ENCODE results near the gene RPS24. TPM values are rescaled to one million over a fixed set of nuclear protein-coding genes. Genes with fewer than 3 reads are reported as not detected.

The RPS24 gene
- total RNA-seq, 5 donors from 2014 or later (not counting 1 experiment from before 2014, with no cell fraction given), result 1,070 to 1,783 (median 1,384) TPM

DNA sequence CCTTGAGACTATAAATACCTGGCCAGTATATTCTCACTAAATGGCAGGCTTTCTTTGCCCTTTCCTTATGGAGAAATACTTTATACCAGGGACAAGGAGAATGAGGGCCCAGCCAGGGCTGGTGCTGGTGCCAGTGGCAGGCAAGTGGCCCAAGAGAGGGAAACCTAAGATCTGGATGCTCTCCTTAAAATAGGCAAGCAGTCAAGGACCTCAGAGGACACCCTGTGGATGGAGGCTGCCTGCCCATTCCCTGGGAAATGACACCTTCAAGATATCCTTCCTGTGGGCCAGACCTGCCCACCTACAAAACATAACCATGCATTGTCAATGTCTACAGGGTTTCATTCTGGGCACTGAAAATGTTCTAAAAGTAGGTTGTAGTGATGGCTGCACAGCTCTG, 33.5 kb upstream of the RPS24 start:
- ATAC-seq (replicated peaks in 1 of 4), result no peak
- no peak for DNase-seq
- Histone ChIP-seq H3K4me1 (ENCODE audit: control insufficient read depth in 1 of 2, extremely low read depth in 1 of 2, insufficient read depth in 2 of 2, low read length in 2 of 2) (no peaks in the 10 kb centered on the region), H3K27me3 (replicated peaks in 1 of 2; ENCODE audit: control insufficient read depth in 2 of 2, extremely low read depth in 1 of 2, insufficient read depth in 2 of 2, low read length in 1 of 2) (no peaks in the 10 kb centered on the region), H3K36me3 (ENCODE audit: control insufficient read depth in 2 of 2, extremely low read depth in 1 of 2, insufficient read depth in 1 of 2, low read length in 1 of 2) (peaks cover 29 to 62% of the 10 kb centered on the region in 2 donors), H3K9me3 (no peaks in the 10 kb centered on the region), H3K27ac (ENCODE audit: low read length) (no peak overlapping the region), H3K4me3 (ENCODE audit: control insufficient read depth in 1 of 2, extremely low read depth in 1 of 2, low read length in 1 of 2) (no peak overlapping the region)
- Mint-ChIP-seq H3K4me3 (no peak overlapping the region), H3K9me3 (no peaks in the 10 kb centered on the region), H3K27me3 (no peaks in the 10 kb centered on the region), H3K27ac (no peak overlapping the region), H3K4me1 (peaks cover 0 to 10% (median 4%) of the 10 kb centered on the region in 3 donors), H3K36me3 (peaks cover 80% of the 10 kb centered on the region)
- POLR2A ChIA-PET, result no interaction called here
- CTCF ChIA-PET, result no interaction called here

DNA sequence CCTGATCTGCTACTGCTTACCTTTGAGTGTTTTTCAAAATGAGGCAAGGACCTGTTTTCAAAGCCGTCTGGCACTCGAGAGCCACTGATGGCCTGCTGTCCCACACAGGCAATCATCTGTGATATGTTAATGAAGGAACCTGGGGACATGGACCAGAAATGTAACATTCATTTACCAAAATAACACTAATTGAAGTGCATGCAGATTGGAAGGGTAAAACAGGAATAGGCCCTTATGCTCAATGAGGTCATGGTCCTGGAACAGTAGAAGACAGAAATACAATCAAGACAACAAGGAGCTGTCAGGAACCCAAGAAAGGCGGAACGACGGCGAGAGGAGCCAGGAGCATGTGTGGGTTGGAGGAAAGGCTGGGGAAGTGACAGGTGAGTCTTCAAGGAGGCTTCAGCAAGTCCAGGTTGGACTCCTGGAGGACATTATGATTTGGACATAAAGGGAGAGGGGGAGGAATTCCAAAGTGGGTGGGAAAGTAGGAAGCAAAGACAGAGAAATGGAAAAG, 32.6 kb upstream of the RPS24 start:
- peaks cover 0 to 10% (median 4%) of the 10 kb centered on the region in 3 donors for H3K4me1 Mint-ChIP-seq
- peaks cover 82% of the 10 kb centered on the region for H3K36me3 Mint-ChIP-seq
- no peak overlapping the region for H3K27ac Mint-ChIP-seq
- ATAC-seq (replicated peaks in 1 of 4), result no peak
- H3K9me3 ChIP-seq, result no peaks in the 10 kb centered on the region
- H3K4me1 ChIP-seq (ENCODE audit: control insufficient read depth in 1 of 2, extremely low read depth in 1 of 2, insufficient read depth in 2 of 2, low read length in 2 of 2), result no peaks in the 10 kb centered on the region
- no peaks in the 10 kb centered on the region for H3K27me3 ChIP-seq (replicated peaks in 1 of 2; ENCODE audit: control insufficient read depth in 2 of 2, extremely low read depth in 1 of 2, insufficient read depth in 2 of 2, low read length in 1 of 2)
- peaks cover 29 to 68% of the 10 kb centered on the region in 2 donors for H3K36me3 ChIP-seq (ENCODE audit: control insufficient read depth in 2 of 2, extremely low read depth in 1 of 2, insufficient read depth in 1 of 2, low read length in 1 of 2)
- no peak for DNase-seq
- H3K9me3 Mint-ChIP-seq, result no peaks in the 10 kb centered on the region
- no peak overlapping the region for H3K4me3 ChIP-seq (ENCODE audit: control insufficient read depth in 1 of 2, extremely low read depth in 1 of 2, low read length in 1 of 2)
- H3K27me3 Mint-ChIP-seq, result no peaks in the 10 kb centered on the region
- CTCF ChIA-PET, result no interaction called here
- H3K4me3 Mint-ChIP-seq, result no peak overlapping the region
- H3K27ac ChIP-seq (ENCODE audit: low read length), result no peak overlapping the region
- POLR2A ChIA-PET, result no interaction called here
- WGBS (ENCODE audit: insufficient coverage), result 97% methylated on average over 4 of the region's 6 CpGs

DNA sequence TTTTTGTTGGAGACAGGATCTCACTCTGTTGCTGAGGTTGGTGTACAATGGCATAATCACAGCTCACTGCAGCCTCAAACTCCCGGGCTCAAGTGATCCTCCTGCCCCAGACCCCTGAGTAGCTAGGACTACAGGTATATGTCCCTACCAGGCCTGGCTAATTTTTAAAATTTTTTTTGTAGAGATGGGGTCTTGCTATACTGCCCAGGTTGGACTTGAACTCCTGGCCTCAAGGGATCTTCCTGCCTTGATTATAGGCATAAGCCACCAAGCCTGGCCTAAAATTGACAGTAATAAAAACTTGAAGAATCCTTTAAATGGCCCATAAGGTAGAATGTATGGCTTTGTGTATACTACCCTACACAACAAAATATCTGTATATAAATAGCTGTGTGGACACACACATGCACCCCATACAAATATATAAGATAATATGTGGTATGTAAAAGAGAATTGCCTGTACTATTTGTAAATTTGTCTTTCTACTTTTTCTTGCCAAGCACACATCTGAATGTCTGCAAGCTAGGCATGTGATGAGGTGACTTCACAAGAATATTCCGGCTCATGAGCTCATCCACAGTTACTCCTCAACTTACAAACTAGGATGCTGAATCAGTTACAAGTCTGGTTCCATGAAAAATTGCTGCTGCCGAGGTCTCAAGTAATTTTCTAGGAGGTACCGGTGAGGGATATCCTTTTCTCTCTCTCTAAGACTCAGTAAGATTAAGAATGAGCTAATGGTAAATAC, 30.9 kb upstream of the RPS24 start:
- H3K27ac Mint-ChIP-seq, result no peak overlapping the region
- H3K4me3 ChIP-seq (ENCODE audit: control insufficient read depth in 1 of 2, extremely low read depth in 1 of 2, low read length in 1 of 2), result no peak overlapping the region
- ChIA-PET POLR2A (no interaction called here), CTCF (interaction anchor here in 1 of 2 donors (0.6 kb wide), 1 partner anchor 17 kb away, joined by 7 read pairs; no protein-coding TSS in a partner anchor)
- H3K36me3 Mint-ChIP-seq, result peaks cover 78% of the 10 kb centered on the region
- no peaks in the 10 kb centered on the region for H3K9me3 Mint-ChIP-seq
- DNase-seq (no peak), ATAC-seq (replicated peaks in 1 of 4) (no peak)
- H3K27me3 Mint-ChIP-seq, result no peaks in the 10 kb centered on the region
- peaks cover 0 to 5% (median 0%) of the 10 kb centered on the region in 3 donors for H3K4me1 Mint-ChIP-seq
- H3K4me1 ChIP-seq (ENCODE audit: control insufficient read depth in 1 of 2, extremely low read depth in 1 of 2, insufficient read depth in 2 of 2, low read length in 2 of 2), result no peaks in the 10 kb centered on the region
- H3K9me3 ChIP-seq, result no peaks in the 10 kb centered on the region
- peaks cover 29 to 81% of the 10 kb centered on the region in 2 donors for H3K36me3 ChIP-seq (ENCODE audit: control insufficient read depth in 2 of 2, extremely low read depth in 1 of 2, insufficient read depth in 1 of 2, low read length in 1 of 2)
- H3K4me3 Mint-ChIP-seq, result no peak overlapping the region
- no peaks in the 10 kb centered on the region for H3K27me3 ChIP-seq (replicated peaks in 1 of 2; ENCODE audit: control insufficient read depth in 2 of 2, extremely low read depth in 1 of 2, insufficient read depth in 2 of 2, low read length in 1 of 2)
- WGBS (ENCODE audit: insufficient coverage), result 100% methylated on average over 1 of the region's 4 CpGs
- H3K27ac ChIP-seq (ENCODE audit: low read length), result no peak overlapping the region

DNA sequence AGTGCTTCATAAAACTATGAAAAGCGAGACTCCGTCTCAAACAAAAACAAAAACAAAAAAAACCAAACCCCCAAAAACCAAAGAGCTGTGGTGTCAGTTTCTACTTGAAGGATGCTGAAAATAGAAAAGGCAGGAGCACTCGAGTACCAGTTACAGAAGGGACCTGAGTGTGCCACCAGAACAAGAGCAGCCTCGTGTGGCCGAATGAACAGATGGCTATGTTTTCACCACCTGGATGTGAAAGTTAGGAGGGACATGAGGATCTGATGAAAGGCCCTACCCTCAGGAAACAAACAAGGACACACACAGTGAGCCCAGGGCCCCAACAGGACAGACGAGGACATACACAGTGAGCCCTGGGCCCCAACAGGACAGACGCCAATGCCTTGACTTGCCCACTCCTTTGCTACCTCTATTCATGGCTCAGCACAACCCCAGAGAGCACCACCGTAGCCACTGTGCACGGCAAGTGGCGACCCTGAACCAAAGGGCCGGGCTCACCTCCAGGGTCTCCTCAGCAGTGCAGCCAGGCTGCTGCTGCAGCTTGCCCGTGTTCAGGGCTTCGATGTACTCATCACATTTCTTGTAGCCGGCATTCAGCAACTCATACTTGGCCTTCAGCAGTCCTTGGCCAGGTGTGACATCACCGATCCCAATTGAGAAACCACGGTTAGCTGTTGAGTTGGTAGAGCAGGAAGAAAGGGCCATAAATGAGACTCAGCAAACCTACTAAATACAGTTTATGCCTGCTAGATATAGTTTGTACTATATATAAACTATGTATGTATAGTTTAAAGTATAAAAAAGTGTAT, 29.2 kb upstream of the RPS24 start:
- Mint-ChIP-seq H3K36me3 (peaks cover 70% of the 10 kb centered on the region), H3K4me3 (no peak overlapping the region), H3K27me3 (no peaks in the 10 kb centered on the region), H3K4me1 (peaks cover 0 to 5% (median 0%) of the 10 kb centered on the region in 3 donors), H3K27ac (no peak overlapping the region), H3K9me3 (no peaks in the 10 kb centered on the region)
- CTCF ChIA-PET, result no interaction called here
- no peaks in the 10 kb centered on the region for H3K27me3 ChIP-seq (replicated peaks in 1 of 2; ENCODE audit: control insufficient read depth in 2 of 2, extremely low read depth in 1 of 2, insufficient read depth in 2 of 2, low read length in 1 of 2)
- WGBS (ENCODE audit: insufficient coverage), result 98% methylated on average over 5 of the region's 16 CpGs
- no peak for ATAC-seq (replicated peaks in 1 of 4)
- POLR2A ChIA-PET, result interaction anchor here in 1 of 2 donors (0.6 kb wide), 1 partner anchor 10 kb away, joined by 3 read pairs; no protein-coding TSS in a partner anchor
- H3K4me1 ChIP-seq (ENCODE audit: control insufficient read depth in 1 of 2, extremely low read depth in 1 of 2, insufficient read depth in 2 of 2, low read length in 2 of 2), result no peaks in the 10 kb centered on the region
- H3K36me3 ChIP-seq (ENCODE audit: control insufficient read depth in 2 of 2, extremely low read depth in 1 of 2, insufficient read depth in 1 of 2, low read length in 1 of 2), result peaks cover 31 to 87% of the 10 kb centered on the region in 2 donors
- H3K4me3 ChIP-seq (ENCODE audit: control insufficient read depth in 1 of 2, extremely low read depth in 1 of 2, low read length in 1 of 2), result no peak overlapping the region
- no peak for DNase-seq
- no peak overlapping the region for H3K27ac ChIP-seq (ENCODE audit: low read length)
- no peaks in the 10 kb centered on the region for H3K9me3 ChIP-seq

DNA sequence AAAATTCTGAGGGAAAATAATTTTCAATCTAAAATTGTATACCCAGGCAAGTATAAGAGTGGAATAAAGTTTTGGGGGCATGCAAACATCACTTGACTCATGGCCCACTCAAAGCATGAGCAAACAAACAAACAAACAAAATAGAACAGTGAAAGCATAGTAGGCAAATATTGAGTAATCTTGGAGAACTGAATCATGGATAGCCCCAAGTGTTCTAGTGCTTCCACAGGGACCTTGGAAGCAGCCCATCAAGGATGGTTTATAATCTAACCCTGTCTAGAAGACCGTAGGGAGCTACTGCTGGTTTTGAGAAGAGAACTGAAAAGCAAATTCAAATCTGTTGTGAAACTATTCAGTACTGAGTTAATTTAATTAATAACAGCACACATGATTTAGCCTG, 26.5 kb upstream of the RPS24 start:
- no peak overlapping the region for H3K27ac Mint-ChIP-seq
- no peaks in the 10 kb centered on the region for H3K27me3 Mint-ChIP-seq
- no peaks in the 10 kb centered on the region for H3K9me3 ChIP-seq
- H3K4me1 Mint-ChIP-seq, result no peaks in the 10 kb centered on the region
- H3K36me3 ChIP-seq (ENCODE audit: control insufficient read depth in 2 of 2, extremely low read depth in 1 of 2, insufficient read depth in 1 of 2, low read length in 1 of 2), result peaks cover 15 to 87% of the 10 kb centered on the region in 2 donors
- DNase-seq (no peak), ATAC-seq (replicated peaks in 1 of 4) (no peak)
- H3K36me3 Mint-ChIP-seq, result peaks cover 72% of the 10 kb centered on the region
- WGBS (ENCODE audit: insufficient coverage), result no CpG with 5 or more reads among the region's 1 CpG
- POLR2A ChIA-PET, result no interaction called here
- no peaks in the 10 kb centered on the region for H3K9me3 Mint-ChIP-seq
- CTCF ChIA-PET, result interaction anchor here (0.5 to 0.7 kb wide), 5 partner anchors 17 to 1874 kb away, joined by 3 to 4 read pairs (median 3); no protein-coding TSS in a partner anchor
- H3K4me1 ChIP-seq (ENCODE audit: control insufficient read depth in 1 of 2, extremely low read depth in 1 of 2, insufficient read depth in 2 of 2, low read length in 2 of 2), result no peaks in the 10 kb centered on the region
- no peak overlapping the region for H3K27ac ChIP-seq (ENCODE audit: low read length)
- no peak overlapping the region for H3K4me3 Mint-ChIP-seq
- no peaks in the 10 kb centered on the region for H3K27me3 ChIP-seq (replicated peaks in 1 of 2; ENCODE audit: control insufficient read depth in 2 of 2, extremely low read depth in 1 of 2, insufficient read depth in 2 of 2, low read length in 1 of 2)
- no peak overlapping the region for H3K4me3 ChIP-seq (ENCODE audit: control insufficient read depth in 1 of 2, extremely low read depth in 1 of 2, low read length in 1 of 2)

DNA sequence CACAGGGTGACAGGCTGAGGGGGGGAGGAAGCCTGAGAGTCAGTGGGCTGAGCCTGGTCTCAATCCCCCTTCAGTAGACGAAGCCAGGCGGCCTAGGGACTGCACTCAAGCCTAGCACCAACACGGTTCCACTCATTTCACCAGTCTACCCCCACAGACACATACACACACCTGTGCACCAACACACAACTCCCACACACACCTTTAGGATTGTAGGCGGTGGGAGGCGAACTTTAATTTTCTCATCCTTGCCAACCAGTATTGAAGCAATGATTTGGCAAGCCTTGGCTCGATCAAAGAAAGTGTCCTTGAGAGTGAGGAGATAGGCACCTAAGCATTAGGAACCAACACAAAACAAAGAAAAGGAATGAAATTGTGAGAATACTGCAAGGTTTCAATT, 24.0 kb upstream of the RPS24 start:
- ATAC-seq (replicated peaks in 1 of 4) (no peak), DNase-seq (no peak)
- Mint-ChIP-seq H3K36me3 (peaks cover 68% of the 10 kb centered on the region), H3K27me3 (no peaks in the 10 kb centered on the region), H3K4me1 (no peaks in the 10 kb centered on the region), H3K4me3 (no peak overlapping the region), H3K9me3 (no peaks in the 10 kb centered on the region), H3K27ac (no peak overlapping the region)
- Histone ChIP-seq H3K4me1 (ENCODE audit: control insufficient read depth in 1 of 2, extremely low read depth in 1 of 2, insufficient read depth in 2 of 2, low read length in 2 of 2) (no peaks in the 10 kb centered on the region), H3K36me3 (ENCODE audit: control insufficient read depth in 2 of 2, extremely low read depth in 1 of 2, insufficient read depth in 1 of 2, low read length in 1 of 2) (peaks cover 12 to 85% of the 10 kb centered on the region in 2 donors), H3K27ac (ENCODE audit: low read length) (no peak overlapping the region), H3K27me3 (replicated peaks in 1 of 2; ENCODE audit: control insufficient read depth in 2 of 2, extremely low read depth in 1 of 2, insufficient read depth in 2 of 2, low read length in 1 of 2) (no peaks in the 10 kb centered on the region), H3K9me3 (no peaks in the 10 kb centered on the region), H3K4me3 (ENCODE audit: control insufficient read depth in 1 of 2, extremely low read depth in 1 of 2, low read length in 1 of 2) (no peak overlapping the region)
- POLR2A ChIA-PET, result no interaction called here
- CTCF ChIA-PET, result no interaction called here
- WGBS (ENCODE audit: insufficient coverage), result no CpG with 5 or more reads among the region's 6 CpGs
